ENCODE measurements around the gene OXSM.

DNA sequence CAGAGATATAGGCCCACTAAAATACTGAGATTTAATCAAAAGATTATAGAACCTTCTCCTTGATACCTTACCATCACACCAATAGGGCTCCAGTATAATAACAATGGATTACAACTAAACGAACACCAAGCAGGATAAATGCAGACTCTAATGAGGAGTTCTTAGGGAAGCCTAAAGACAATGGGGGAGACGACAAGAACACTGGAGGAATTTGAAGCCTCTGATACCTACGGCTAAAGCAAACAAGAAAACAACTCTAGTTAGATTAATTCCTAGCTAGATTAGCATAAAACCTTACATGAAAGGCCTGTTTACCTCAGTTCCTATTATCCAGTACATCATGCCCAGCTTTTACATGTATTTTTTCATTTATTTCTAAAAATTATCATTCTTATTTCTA lies 41.7 kb upstream of the OXSM start:
- TF ChIP-seq, protein P1, sequence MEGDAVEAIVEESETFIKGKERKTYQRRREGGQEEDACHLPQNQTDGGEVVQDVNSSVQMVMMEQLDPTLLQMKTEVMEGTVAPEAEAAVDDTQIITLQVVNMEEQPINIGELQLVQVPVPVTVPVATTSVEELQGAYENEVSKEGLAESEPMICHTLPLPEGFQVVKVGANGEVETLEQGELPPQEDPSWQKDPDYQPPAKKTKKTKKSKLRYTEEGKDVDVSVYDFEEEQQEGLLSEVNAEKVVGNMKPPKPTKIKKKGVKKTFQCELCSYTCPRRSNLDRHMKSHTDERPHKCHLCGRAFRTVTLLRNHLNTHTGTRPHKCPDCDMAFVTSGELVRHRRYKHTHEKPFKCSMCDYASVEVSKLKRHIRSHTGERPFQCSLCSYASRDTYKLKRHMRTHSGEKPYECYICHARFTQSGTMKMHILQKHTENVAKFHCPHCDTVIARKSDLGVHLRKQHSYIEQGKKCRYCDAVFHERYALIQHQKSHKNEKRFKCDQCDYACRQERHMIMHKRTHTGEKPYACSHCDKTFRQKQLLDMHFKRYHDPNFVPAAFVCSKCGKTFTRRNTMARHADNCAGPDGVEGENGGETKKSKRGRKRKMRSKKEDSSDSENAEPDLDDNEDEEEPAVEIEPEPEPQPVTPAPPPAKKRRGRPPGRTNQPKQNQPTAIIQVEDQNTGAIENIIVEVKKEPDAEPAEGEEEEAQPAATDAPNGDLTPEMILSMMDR (IDR thresholded peaks at IDR 0.05), result no peak
- TF ChIP-seq POLR2A (IDR thresholded peaks at IDR 0.05), result no peak
- TF ChIP-seq POLR2AphosphoS5 (IDR thresholded peaks at IDR 0.05; ENCODE audit: insufficient read depth in 1 of 2, low read depth in 1 of 2), result no peak

Measured in vagina (tissue), 2 donors.